Measurements from ENCODE around the gene EIF4EBP3. TPM values are rescaled to one million over a fixed set of nuclear protein-coding genes. Genes with fewer than 3 reads are reported as not detected.

EIF4EBP3 gene
- total RNA-seq, 4 donors from 2014 or later = 38.6 to 118 (median 51.8) TPM

GRCh38 chr5:140548791-140549190 lies 1.3 kb downstream of the EIF4EBP3 start:
- ATAC-seq = no peak
- Histone ChIP-seq H3K4me3 (peak overlapping the region; percentile 54 to 79 (median 78)), H3K9me3 (no peaks in the 10 kb centered on the region), H3K36me3 (peaks cover 0 to 37% of the 10 kb centered on the region in 2 donors), H3K4me1 (peaks cover 46 to 52% of the 10 kb centered on the region in 2 donors), H3K27me3 (no peaks in the 10 kb centered on the region), H3K27ac (peak overlapping the region; percentile 92 to 100 (median 100))
- TF ChIP-seq POLR2A (IDR thresholded peaks at IDR 0.05) = no peak
- TF ChIP-seq CTCF (IDR thresholded peaks at IDR 0.05 in 4 of 5, conservative IDR thresholded peaks at IDR 0.05 in 1 of 5) = no peak
- no peak for DNase-seq
- in situ Hi-C loops (cut with MboI; ENCODE audit: low sequenced_read_pairs in 4 of 4) = loop anchor here in 2 of 4 donors (10.0 kb wide), 1 partner anchor 96 kb away; the partner anchor contains the start of genes IK (in 2 of the 2) and NDUFA2 (in 2 of the 2)
- intact Hi-C loops (cut with DNase I; ENCODE audit: low total_unique reads) = loop anchor here (1.0 to 5.0 kb wide), 2 partner anchors 16 to 154 kb away; partner anchors contain the start of genes APBB3, SLC35A4 and ZMAT2

- intact Hi-C loops (cut with DNase I; ENCODE audit: low total_unique reads) = loop anchor here (5.0 to 10.0 kb wide), 2 partner anchors 153 to 305 kb away; partner anchors contain the start of gene ZMAT2
- Histone ChIP-seq H3K4me1 (peaks cover 51 to 57% of the 10 kb centered on the region in 2 donors), H3K9me3 (no peaks in the 10 kb centered on the region), H3K27me3 (no peaks in the 10 kb centered on the region), H3K27ac (peak overlapping the region; percentile 92 to 100 (median 100)), H3K36me3 (peaks cover 0 to 31% of the 10 kb centered on the region in 2 donors), H3K4me3 (peak overlapping the region in 1 of 4 donors; percentile 7)
- peak in 1 of 2 donors; percentile 30 for TF ChIP-seq POLR2A (IDR thresholded peaks at IDR 0.05)
- no peak for TF ChIP-seq CTCF (IDR thresholded peaks at IDR 0.05 in 4 of 5, conservative IDR thresholded peaks at IDR 0.05 in 1 of 5)
- in situ Hi-C loops (cut with MboI; ENCODE audit: low sequenced_read_pairs in 4 of 4) = loop anchor here in 3 of 4 donors (10.0 to 25.0 kb wide), 2 partner anchors 95 to 312 kb away; partner anchors contain the start of genes IK (in 2 of the 3) and NDUFA2 (in 2 of the 3)
- DNase-seq (peak; percentile 68 to 86), ATAC-seq (peak; percentile 37 to 39)
Measured at GRCh38 chr5:140549237-140550144, 2.0 kb downstream of the EIF4EBP3 start.

DNA sequence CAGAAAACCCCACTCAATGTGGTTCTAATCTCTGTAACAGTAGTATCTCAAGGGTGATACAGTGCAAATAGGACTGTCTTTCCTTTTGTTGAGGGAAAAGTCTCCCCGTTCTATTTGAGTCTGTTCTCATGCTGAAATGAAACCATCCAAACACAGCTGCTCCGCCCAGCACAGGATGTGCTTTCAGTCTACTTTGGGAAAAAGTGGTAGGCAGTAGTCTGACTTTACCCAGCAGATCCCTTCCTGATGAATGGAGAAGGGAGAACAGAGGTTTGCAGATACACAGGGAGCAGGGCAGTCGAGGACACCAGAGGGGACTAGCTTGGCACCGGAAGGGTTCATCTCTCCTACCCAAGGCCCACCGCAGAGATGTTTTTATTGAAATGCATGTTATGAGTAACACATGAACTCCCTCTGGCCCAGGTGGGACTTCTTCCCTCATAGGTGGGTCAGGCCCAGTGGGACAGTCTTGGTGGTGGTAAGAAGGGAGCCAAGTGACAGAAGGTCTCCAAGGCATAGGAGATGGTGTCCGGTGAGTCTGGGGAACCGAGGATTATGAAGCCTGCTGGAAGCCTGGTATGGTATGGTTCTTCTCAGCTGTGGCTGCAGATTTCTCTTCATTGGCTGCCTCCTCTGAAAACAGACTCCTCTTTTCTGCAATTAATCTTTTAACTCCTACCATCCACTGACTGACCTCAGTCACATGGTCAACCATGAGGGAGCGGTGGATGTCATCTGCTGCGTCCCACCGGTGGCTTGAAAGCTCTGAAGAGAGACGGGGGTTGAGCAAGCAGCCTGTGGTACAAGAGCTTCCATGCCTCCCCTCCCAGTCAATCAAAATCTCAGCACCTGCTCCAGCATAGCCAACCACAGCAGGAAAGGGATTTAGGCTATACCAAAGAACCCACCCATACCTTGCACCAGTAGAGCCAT lies 3.0 kb downstream of the EIF4EBP3 start:
- no peaks in the 10 kb centered on the region for H3K9me3 ChIP-seq
- H3K36me3 ChIP-seq = peaks cover 0 to 26% of the 10 kb centered on the region in 2 donors
- in situ Hi-C loops (cut with MboI; ENCODE audit: low sequenced_read_pairs in 4 of 4) = loop anchor here in 1 of 4 donors (25.0 kb wide), 1 partner anchor 313 kb away; no protein-coding TSS in a partner anchor
- H3K4me3 ChIP-seq = peak overlapping the region in 1 of 4 donors; percentile 7
- H3K27me3 ChIP-seq = no peaks in the 10 kb centered on the region
- intact Hi-C loops (cut with DNase I; ENCODE audit: low total_unique reads) = loop anchor here (10.0 kb wide), 1 partner anchor 306 kb away; no protein-coding TSS in a partner anchor
- peak; percentile 6 to 9 for ATAC-seq
- peak overlapping the region; percentile 92 to 100 (median 100) for H3K27ac ChIP-seq
- no peak for TF ChIP-seq CTCF (IDR thresholded peaks at IDR 0.05 in 4 of 5, conservative IDR thresholded peaks at IDR 0.05 in 1 of 5)
- no peak for TF ChIP-seq POLR2A (IDR thresholded peaks at IDR 0.05)
- H3K4me1 ChIP-seq = peaks cover 60 to 66% of the 10 kb centered on the region in 2 donors
- no peak for DNase-seq

GRCh38 chr5:140551872-140552271 lies 4.4 kb downstream of the EIF4EBP3 start:
- H3K4me3 ChIP-seq = no peak overlapping the region
- H3K9me3 ChIP-seq = no peaks in the 10 kb centered on the region
- in situ Hi-C loops (cut with MboI; ENCODE audit: low sequenced_read_pairs in 4 of 4) (loop anchor here in 1 of 4 donors (25.0 kb wide), 1 partner anchor 315 kb away; no protein-coding TSS in a partner anchor), intact Hi-C loops (cut with DNase I; ENCODE audit: low total_unique reads) (loop anchor here (10.0 kb wide), 1 partner anchor 307 kb away; no protein-coding TSS in a partner anchor)
- ATAC-seq (no peak), DNase-seq (no peak)
- H3K27me3 ChIP-seq = no peaks in the 10 kb centered on the region
- H3K4me1 ChIP-seq = peaks cover 65 to 70% of the 10 kb centered on the region in 2 donors
- peak overlapping the region in 3 of 4 donors; percentile 92 to 100 (median 99) for H3K27ac ChIP-seq
- H3K36me3 ChIP-seq = peaks cover 0 to 26% of the 10 kb centered on the region in 2 donors
- TF ChIP-seq POLR2A (IDR thresholded peaks at IDR 0.05) = no peak
